Prostate gland (tissue), 2 donors: ENCODE measurements around the gene TNIP2.

Source experiments
- CTCF ChIP-seq, 4 experiments: fragments of 200-600 bp in 2 of 4; fragments of 450-650 bp in 2 of 4; sonication (generic) in 2 of 4; IDR thresholded peaks; 1 replicate in 3 of 4; 2 replicates in 1 of 4; pipeline ENCODE4 v1.5.1; 2016 to 2019; ENCODE audit warnings: antibody characterized with exemption in 4 of 4, mild to moderate bottlenecking in 2 of 4, moderate library complexity in 2 of 4
- POLR2A ChIP-seq: fragments of 450-650 bp; IDR thresholded peaks from one replicate; pipeline ENCODE4 v1.6.1; 2016; ENCODE audit warnings: antibody characterized with exemption, mild to moderate bottlenecking
- POLR2AphosphoS5 ChIP-seq: sonication (generic); formaldehyde crosslinking; IDR thresholded peaks from one replicate; pipeline ENCODE4 v1.6.1; 2017; ENCODE audit warnings: antibody characterized with exemption

GRCh38 chr4:2714061-2714770, 41.9 kb downstream of the TNIP2 start:
- TF ChIP-seq CTCF (IDR thresholded peaks at IDR 0.05) (no peak), POLR2AphosphoS5 (no peak), POLR2A (no peak)
